ENCODE measurements around the gene COL21A1. TPM values are rescaled to one million over a fixed set of nuclear protein-coding genes. Genes with fewer than 3 reads are reported as not detected.

COL21A1 gene
- total RNA-seq, 6 donors from 2014 or later: 3.2 to 35.6 (median 9.2) TPM

GRCh38 chr6:56168596-56168995 is 78.8 kb downstream of the COL21A1 start:
- Histone ChIP-seq H3K27ac (no peak overlapping the region), H3K27me3 (no peaks in the 10 kb centered on the region), H3K9me3 (peaks cover 4 to 13% (median 7%) of the 10 kb centered on the region in 4 donors), H3K4me3 (no peak overlapping the region), H3K4me1 (no peaks in the 10 kb centered on the region), H3K36me3 (no peaks in the 10 kb centered on the region)
- TF ChIP-seq POLR2A (IDR thresholded peaks at IDR 0.05) (no peak), EP300 (IDR thresholded peaks at IDR 0.05) (no peak), POLR2AphosphoS5 (IDR thresholded peaks at IDR 0.05) (no peak)
- TF ChIP-seq, protein P1, sequence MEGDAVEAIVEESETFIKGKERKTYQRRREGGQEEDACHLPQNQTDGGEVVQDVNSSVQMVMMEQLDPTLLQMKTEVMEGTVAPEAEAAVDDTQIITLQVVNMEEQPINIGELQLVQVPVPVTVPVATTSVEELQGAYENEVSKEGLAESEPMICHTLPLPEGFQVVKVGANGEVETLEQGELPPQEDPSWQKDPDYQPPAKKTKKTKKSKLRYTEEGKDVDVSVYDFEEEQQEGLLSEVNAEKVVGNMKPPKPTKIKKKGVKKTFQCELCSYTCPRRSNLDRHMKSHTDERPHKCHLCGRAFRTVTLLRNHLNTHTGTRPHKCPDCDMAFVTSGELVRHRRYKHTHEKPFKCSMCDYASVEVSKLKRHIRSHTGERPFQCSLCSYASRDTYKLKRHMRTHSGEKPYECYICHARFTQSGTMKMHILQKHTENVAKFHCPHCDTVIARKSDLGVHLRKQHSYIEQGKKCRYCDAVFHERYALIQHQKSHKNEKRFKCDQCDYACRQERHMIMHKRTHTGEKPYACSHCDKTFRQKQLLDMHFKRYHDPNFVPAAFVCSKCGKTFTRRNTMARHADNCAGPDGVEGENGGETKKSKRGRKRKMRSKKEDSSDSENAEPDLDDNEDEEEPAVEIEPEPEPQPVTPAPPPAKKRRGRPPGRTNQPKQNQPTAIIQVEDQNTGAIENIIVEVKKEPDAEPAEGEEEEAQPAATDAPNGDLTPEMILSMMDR (IDR thresholded peaks at IDR 0.05): no peak
- ATAC-seq (ENCODE audit: low FRiP score in 2 of 2): no peak
- 0 to 57% methylated on average over 1 of the region's 1 CpG for WGBS, 2 donors
- no peak for DNase-seq

GRCh38 chr6:56162081-56162480 is 85.3 kb downstream of the COL21A1 start:
- H3K27me3 ChIP-seq: no peaks in the 10 kb centered on the region
- H3K36me3 ChIP-seq: no peaks in the 10 kb centered on the region
- ATAC-seq (ENCODE audit: low FRiP score in 2 of 2) (no peak), DNase-seq (no peak)
- no peak for TF ChIP-seq EP300 (IDR thresholded peaks at IDR 0.05)
- no peak for TF ChIP-seq POLR2AphosphoS5 (IDR thresholded peaks at IDR 0.05)
- TF ChIP-seq POLR2A (IDR thresholded peaks at IDR 0.05): no peak
- TF ChIP-seq, protein P1 (IDR thresholded peaks at IDR 0.05): no peak
- H3K4me3 ChIP-seq: no peak overlapping the region
- WGBS, 2 donors: 86 to 96% methylated on average over 1 of the region's 1 CpG
- no peaks in the 10 kb centered on the region for H3K9me3 ChIP-seq
- H3K27ac ChIP-seq: no peak overlapping the region
- no peaks in the 10 kb centered on the region for H3K4me1 ChIP-seq

DNA sequence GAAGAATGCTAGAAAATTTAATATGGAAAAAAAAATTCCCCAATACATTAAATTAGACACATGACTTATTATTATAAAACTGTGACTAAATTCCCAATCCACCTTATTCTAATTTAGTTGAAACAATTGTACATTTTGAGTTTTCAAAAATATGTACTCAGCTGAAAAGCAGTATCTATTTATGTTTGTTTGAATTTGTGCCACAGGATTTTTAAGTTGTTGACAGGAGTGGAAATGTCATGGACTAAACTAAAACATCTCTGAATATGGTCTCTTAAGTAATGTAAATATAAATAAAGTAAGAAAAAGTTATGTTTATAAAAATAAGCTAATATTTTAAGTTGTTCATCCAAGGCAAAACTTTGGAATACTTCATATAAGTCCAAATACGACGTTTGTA is 86.9 kb downstream of the COL21A1 start:
- Histone ChIP-seq H3K36me3 (no peaks in the 10 kb centered on the region), H3K27me3 (no peaks in the 10 kb centered on the region), H3K4me1 (no peaks in the 10 kb centered on the region), H3K27ac (no peak overlapping the region), H3K9me3 (no peaks in the 10 kb centered on the region), H3K4me3 (no peak overlapping the region)
- 86 to 93% methylated on average over 2 of the region's 2 CpGs for WGBS, 2 donors
- TF ChIP-seq EP300 (IDR thresholded peaks at IDR 0.05) (no peak), POLR2A (IDR thresholded peaks at IDR 0.05) (no peak), POLR2AphosphoS5 (IDR thresholded peaks at IDR 0.05) (no peak)
- TF ChIP-seq, protein P1 (IDR thresholded peaks at IDR 0.05): no peak
- DNase-seq: no peak
- ATAC-seq (ENCODE audit: low FRiP score in 2 of 2): no peak

DNA sequence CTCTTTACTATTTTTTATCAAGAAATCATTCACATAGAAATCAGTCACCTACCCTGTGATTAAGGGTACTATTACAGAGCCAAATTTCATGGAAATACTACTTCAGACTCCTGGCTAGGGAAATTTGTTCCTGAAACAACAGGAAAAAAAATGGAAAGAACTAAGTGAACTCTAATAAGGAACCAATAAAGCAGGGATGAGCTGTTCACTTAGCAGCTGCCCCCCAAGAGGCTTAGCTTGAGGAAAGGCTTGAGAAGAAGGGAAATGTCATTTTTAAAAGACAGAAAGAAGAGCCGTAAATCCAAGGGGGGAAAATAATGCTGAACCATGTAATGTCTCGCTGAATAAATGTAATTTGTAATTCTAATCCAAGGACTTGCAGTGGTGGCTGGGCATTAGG is 88.8 kb downstream of the COL21A1 start:
- H3K4me3 ChIP-seq: no peak overlapping the region
- no peaks in the 10 kb centered on the region for H3K4me1 ChIP-seq
- DNase-seq (no peak), ATAC-seq (ENCODE audit: low FRiP score in 2 of 2) (no peak)
- H3K27me3 ChIP-seq: no peaks in the 10 kb centered on the region
- no peak overlapping the region for H3K27ac ChIP-seq
- no peak for TF ChIP-seq POLR2A (IDR thresholded peaks at IDR 0.05)
- TF ChIP-seq, protein P1 (IDR thresholded peaks at IDR 0.05): no peak
- no peaks in the 10 kb centered on the region for H3K36me3 ChIP-seq
- 92 to 94% methylated on average over 2 of the region's 2 CpGs for WGBS, 2 donors
- H3K9me3 ChIP-seq: peaks cover 0 to 12% (median 1%) of the 10 kb centered on the region in 4 donors

GRCh38 chr6:56156643-56157042 is 90.7 kb downstream of the COL21A1 start:
- no peak for ATAC-seq (ENCODE audit: low FRiP score in 2 of 2)

More at GRCh38 chr6:56156643-56157042, 90.7 kb downstream of the COL21A1 start:
- Histone ChIP-seq H3K4me3 (no peak overlapping the region), H3K36me3 (no peaks in the 10 kb centered on the region), H3K27ac (no peak overlapping the region), H3K9me3 (peaks cover 0 to 12% (median 1%) of the 10 kb centered on the region in 4 donors), H3K4me1 (no peaks in the 10 kb centered on the region), H3K27me3 (no peaks in the 10 kb centered on the region)
- DNase-seq: no peak
- TF ChIP-seq POLR2A (IDR thresholded peaks at IDR 0.05): no peak
- no peak for TF ChIP-seq POLR2AphosphoS5 (IDR thresholded peaks at IDR 0.05)
- TF ChIP-seq, protein P1 (IDR thresholded peaks at IDR 0.05): no peak
- TF ChIP-seq EP300 (IDR thresholded peaks at IDR 0.05): no peak
- WGBS, 2 donors: 85 to 88% methylated on average over 2 of the region's 2 CpGs
